Gastroesophageal sphincter (tissue), 4 donors: ENCODE data around the gene MMP21. TPM values are rescaled to one million over a fixed set of nuclear protein-coding genes. Genes with fewer than 3 reads are reported as not detected.

Source experiments
- ATAC-seq: fragments of 150-250 bp; one replicate; pipeline ENCODE4 v1.9.1; 2016; ENCODE audit warnings: mild to moderate bottlenecking, moderate library complexity
- H3K27ac ChIP-seq, 4 donors: fragments of 200-600 bp; sonication (generic) in 3 of 4; 1 replicate in 3 of 4; 2 replicates in 1 of 4; pipeline ENCODE4 v1.5.1; 2016 to 2019
- H3K27me3 ChIP-seq: fragments of 200-600 bp; sonication (generic); one replicate; pipeline ENCODE4 v1.5.1; 2019
- H3K36me3 ChIP-seq, 2 donors: fragments of 200-600 bp; sonication (generic); one replicate each; pipeline ENCODE4 v1.5.1; 2019; ENCODE audit warnings: control low read depth in 1 of 2
- H3K4me1 ChIP-seq, 3 donors: fragments of 200-600 bp; sonication (generic); 1 replicate in 2 of 3; 2 replicates in 1 of 3; pipeline ENCODE4 v1.5.1; 2016 to 2019; ENCODE audit warnings: control low read depth in 2 of 3
- H3K4me3 ChIP-seq, 2 donors: fragments of 200-600 bp; sonication (generic); one replicate each; pipeline ENCODE4 v1.5.1; 2019; ENCODE audit warnings: mild to moderate bottlenecking in 1 of 2, moderate library complexity in 1 of 2
- H3K9me3 ChIP-seq, 3 donors: fragments of 200-600 bp; sonication (generic); one replicate each; pipeline ENCODE4 v1.5.1; 2017 to 2019; ENCODE audit warnings: control low read depth in 2 of 3
- EP300 ChIP-seq: sonication (generic); formaldehyde crosslinking; IDR thresholded peaks from one replicate; pipeline ENCODE4 v1.6.1; 2017; ENCODE audit warnings: antibody characterized with exemption, mild to moderate bottlenecking
- POLR2A ChIP-seq, 2 donors: fragments of 450-650 bp; IDR thresholded peaks; one replicate each; pipeline ENCODE4 v1.6.1; 2017; ENCODE audit warnings: antibody characterized with exemption in 2 of 2, mild to moderate bottlenecking in 2 of 2, moderate library complexity in 1 of 2
- POLR2AphosphoS5 ChIP-seq: sonication (generic); formaldehyde crosslinking; IDR thresholded peaks from one replicate; pipeline ENCODE4 v1.6.1; 2017; ENCODE audit warnings: antibody characterized with exemption
- WGBS, 2 donors: methylation state at CpG; one replicate each; pipeline ENCODE4 v1.1.5; 2018; ENCODE audit warnings: low coverage in 1 of 2; 5-methylcytosine and 5-hydroxymethylcytosine counted together
- total RNA-seq, 4 donors: library from RNA; depleted of rRNA; stranded (reverse); fragments of >200 nt; gene quantifications; one replicate each; pipeline ENCODE4 v1.1.0, GENCODE V29; 2016
- TF ChIP-seq, protein P1 (sequence below), 4 experiments: fragments of 200-600 bp in 2 of 4; fragments of 450-650 bp in 2 of 4; sonication (generic) in 1 of 4; IDR thresholded peaks; one replicate each; pipeline ENCODE4 v1.5.1; 2017 to 2019; ENCODE audit warnings: antibody characterized with exemption in 4 of 4, mild to moderate bottlenecking in 2 of 4, moderate library complexity in 2 of 4

MMP21 gene
- total RNA-seq, 4 donors from 2014 or later, result 0.13 to 0.81 TPM; not detected in 2

DNA sequence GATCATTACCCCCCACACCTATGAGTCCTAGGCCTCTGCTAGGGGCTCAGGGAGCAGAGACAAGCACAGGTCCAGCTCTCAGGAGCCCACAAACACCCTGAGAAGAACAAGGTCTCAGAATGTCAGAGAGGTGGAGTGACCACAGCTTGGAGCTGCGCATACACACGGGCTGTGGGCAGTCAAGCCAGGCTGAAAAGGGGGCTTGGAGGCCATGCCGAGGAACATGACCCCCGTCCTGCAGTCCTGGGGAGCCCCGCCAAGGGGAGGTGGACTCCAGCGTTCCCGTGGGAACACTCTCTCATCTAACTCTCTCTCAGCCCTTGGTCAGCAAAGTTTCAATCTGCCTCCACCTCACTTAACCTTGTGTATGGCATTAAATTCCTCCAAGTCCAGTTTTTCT, 7.8 kb upstream of the MMP21 start:
- WGBS, 2 donors, result 79 to 83% methylated on average over 2 of the region's 7 CpGs
- TF ChIP-seq EP300, result no peak
- TF ChIP-seq POLR2A (IDR thresholded peaks at IDR 0.05), result no peak
- TF ChIP-seq, protein P1, sequence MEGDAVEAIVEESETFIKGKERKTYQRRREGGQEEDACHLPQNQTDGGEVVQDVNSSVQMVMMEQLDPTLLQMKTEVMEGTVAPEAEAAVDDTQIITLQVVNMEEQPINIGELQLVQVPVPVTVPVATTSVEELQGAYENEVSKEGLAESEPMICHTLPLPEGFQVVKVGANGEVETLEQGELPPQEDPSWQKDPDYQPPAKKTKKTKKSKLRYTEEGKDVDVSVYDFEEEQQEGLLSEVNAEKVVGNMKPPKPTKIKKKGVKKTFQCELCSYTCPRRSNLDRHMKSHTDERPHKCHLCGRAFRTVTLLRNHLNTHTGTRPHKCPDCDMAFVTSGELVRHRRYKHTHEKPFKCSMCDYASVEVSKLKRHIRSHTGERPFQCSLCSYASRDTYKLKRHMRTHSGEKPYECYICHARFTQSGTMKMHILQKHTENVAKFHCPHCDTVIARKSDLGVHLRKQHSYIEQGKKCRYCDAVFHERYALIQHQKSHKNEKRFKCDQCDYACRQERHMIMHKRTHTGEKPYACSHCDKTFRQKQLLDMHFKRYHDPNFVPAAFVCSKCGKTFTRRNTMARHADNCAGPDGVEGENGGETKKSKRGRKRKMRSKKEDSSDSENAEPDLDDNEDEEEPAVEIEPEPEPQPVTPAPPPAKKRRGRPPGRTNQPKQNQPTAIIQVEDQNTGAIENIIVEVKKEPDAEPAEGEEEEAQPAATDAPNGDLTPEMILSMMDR (IDR thresholded peaks at IDR 0.05), result no peak
- no peak for TF ChIP-seq POLR2AphosphoS5
- Histone ChIP-seq H3K4me3 (no peak overlapping the region), H3K9me3 (no peaks in the 10 kb centered on the region), H3K27me3 (no peaks in the 10 kb centered on the region), H3K27ac (no peak overlapping the region), H3K36me3 (peaks cover 0 to 27% of the 10 kb centered on the region in 2 donors), H3K4me1 (no peaks in the 10 kb centered on the region)
- ATAC-seq, result no peak

DNA sequence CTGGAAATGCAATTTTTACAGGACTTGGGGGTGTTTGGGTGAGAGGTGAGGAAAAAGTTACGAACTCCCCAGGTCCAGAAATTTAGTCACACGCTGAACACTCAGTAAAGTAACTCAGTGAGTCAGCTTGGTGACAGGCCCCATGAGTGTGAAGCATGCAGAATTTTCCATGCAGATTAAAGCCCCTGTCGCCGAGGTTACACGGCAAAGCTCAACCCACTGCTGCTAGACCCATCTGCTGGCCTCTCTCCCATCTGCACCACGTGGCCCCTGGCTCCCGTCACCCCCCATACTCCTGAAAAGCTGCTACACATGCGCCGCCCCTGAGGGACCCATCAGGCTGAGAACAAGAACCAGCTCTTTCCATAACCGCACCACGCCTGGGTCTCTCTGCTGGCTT, 7.0 kb upstream of the MMP21 start:
- WGBS, 2 donors, result 68 to 72% methylated on average over 4 to 5 of the region's 11 CpGs
- Histone ChIP-seq H3K4me3 (no peak overlapping the region), H3K4me1 (no peaks in the 10 kb centered on the region), H3K27me3 (no peaks in the 10 kb centered on the region), H3K9me3 (no peaks in the 10 kb centered on the region), H3K36me3 (peaks cover 0 to 20% of the 10 kb centered on the region in 2 donors), H3K27ac (no peak overlapping the region)
- ATAC-seq, result no peak
- TF ChIP-seq, protein P1 (IDR thresholded peaks at IDR 0.05), result no peak
- TF ChIP-seq EP300, result no peak
- TF ChIP-seq POLR2AphosphoS5, result no peak
- no peak for TF ChIP-seq POLR2A (IDR thresholded peaks at IDR 0.05)

DNA sequence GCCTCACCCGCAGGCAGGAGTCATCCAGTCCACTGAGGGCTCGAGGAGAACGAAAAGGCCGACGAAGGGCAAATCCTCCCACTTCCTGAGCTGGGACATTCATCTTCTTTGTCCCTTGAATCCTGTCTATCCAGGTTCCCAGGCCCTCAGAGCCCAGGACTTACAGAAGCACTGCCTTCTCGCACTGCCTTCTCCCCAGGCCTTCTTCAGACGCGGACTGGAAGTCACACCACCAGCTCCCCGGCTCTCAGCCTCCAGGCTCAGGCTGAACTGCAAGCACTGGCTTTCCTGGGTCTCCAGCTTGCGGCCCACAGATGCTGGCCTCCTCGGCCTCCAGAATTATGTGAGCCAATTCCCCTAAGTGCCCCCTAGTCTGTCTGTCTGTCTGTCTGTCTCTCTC, 6.4 kb upstream of the MMP21 start:
- WGBS, 2 donors, result 78 to 81% methylated on average over 10 to 11 of the region's 11 CpGs
- H3K4me1 ChIP-seq, result no peaks in the 10 kb centered on the region

DNA sequence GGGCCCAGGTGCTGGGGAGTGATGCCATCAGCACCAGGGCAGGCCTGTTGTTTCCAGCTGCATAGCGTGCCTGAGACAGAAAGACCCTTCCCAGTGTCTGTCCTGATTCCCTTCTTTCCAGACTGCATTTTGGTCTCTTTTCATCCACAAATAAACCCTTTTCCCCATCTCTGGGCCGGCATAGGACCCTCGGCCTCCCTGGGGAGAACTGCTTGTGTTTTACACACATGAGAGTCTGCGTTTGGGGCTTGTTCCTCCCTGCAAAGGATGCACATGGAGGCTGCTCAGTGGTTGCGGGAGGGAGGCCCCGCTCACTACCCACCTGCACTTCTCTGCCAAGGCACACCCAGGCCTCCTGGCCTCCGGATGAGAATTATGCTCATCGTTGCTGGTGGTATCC, 5.8 kb upstream of the MMP21 start:
- ATAC-seq, result no peak
- no peaks in the 10 kb centered on the region for H3K27me3 ChIP-seq
- H3K4me1 ChIP-seq, result no peaks in the 10 kb centered on the region
- no peak overlapping the region for H3K27ac ChIP-seq
- peaks cover 0 to 14% of the 10 kb centered on the region in 2 donors for H3K36me3 ChIP-seq
- TF ChIP-seq POLR2AphosphoS5 (no peak), POLR2A (IDR thresholded peaks at IDR 0.05) (no peak), EP300 (no peak)
- TF ChIP-seq, protein P1 (IDR thresholded peaks at IDR 0.05), result no peak
- H3K4me3 ChIP-seq, result no peak overlapping the region
- 64 to 100% methylated on average over 1 to 2 of the region's 8 CpGs for WGBS, 2 donors
- no peaks in the 10 kb centered on the region for H3K9me3 ChIP-seq

More for the DNA sequence above, 6.4 kb upstream of the MMP21 start:
- H3K9me3 ChIP-seq, result no peaks in the 10 kb centered on the region
- ATAC-seq, result no peak
- no peak overlapping the region for H3K4me3 ChIP-seq
- peaks cover 0 to 17% of the 10 kb centered on the region in 2 donors for H3K36me3 ChIP-seq
- no peaks in the 10 kb centered on the region for H3K27me3 ChIP-seq
- H3K27ac ChIP-seq, result no peak overlapping the region
- TF ChIP-seq EP300 (no peak), POLR2A (IDR thresholded peaks at IDR 0.05) (no peak), POLR2AphosphoS5 (no peak)
- TF ChIP-seq, protein P1 (IDR thresholded peaks at IDR 0.05), result no peak

DNA sequence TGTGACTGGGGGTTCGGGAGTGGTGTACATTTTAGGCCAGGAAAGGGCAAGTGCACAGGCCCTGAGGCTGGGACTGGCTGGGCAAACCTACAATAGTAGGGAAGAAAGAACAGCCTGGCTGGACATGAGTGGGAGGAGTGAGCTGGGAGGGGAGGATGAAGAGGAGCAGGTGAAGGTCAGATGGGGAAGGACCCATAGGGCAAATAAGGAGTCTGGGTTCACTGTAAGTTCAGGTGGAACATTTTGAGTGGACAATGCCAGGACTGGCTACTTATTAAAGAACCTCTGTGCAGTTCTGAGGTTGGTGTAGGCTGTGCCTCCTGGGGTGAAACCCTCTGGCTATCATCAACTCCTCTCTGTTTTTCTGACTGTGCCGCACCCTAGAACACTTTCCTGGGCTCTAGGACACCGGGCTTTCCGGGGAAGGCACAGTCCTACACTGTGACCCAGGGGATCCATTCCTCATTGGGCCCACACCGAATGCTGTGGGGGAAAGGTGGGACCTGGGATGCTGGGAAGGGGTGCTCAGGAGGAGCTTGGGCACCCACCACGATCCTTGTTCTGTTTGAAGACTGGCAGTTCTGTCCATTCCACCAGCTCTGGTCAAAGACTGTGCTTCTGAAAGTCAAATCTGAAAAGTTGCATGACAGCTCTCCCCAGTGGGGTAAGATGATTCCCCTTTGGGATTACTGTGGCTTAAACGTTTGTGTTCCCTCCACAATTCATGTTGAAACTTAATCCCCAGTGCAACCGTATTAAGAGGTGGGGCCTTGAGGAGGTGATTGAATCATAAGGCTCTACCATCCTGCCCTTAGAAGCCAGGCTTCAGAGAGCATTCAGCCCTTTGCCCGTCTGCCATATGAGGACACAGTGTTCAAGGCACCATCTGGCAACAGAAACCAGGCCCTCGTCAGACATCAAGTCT, 4.0 kb upstream of the MMP21 start:
- Histone ChIP-seq H3K27me3 (no peaks in the 10 kb centered on the region), H3K4me3 (no peak overlapping the region), H3K36me3 (peaks cover 0 to under 1% of the 10 kb centered on the region in 2 donors), H3K9me3 (no peaks in the 10 kb centered on the region), H3K27ac (no peak overlapping the region), H3K4me1 (no peaks in the 10 kb centered on the region)
- TF ChIP-seq POLR2AphosphoS5 (no peak), EP300 (no peak), POLR2A (IDR thresholded peaks at IDR 0.05) (no peak)
- TF ChIP-seq, protein P1 (IDR thresholded peaks at IDR 0.05), result no peak
- WGBS, 2 donors, result 77 to 96% methylated on average over 5 to 7 of the region's 10 CpGs
- ATAC-seq, result no peak
